Liver (tissue), 9 donors: Measurements from ENCODE around the gene M1AP. TPM values are rescaled to one million over a fixed set of nuclear protein-coding genes. Genes with fewer than 3 reads are reported as not detected.

Source experiments
- DNase-seq: peaks from one replicate; pipeline ENCODE4 v3.0.0-alpha.2; 2017; ENCODE audit warnings: low spot score
- H3K27ac ChIP-seq, 2 donors: one replicate each; pipeline ENCODE4 v1.7.0; 2013; ENCODE audit warnings: inconsistent platforms in 2 of 2, low read length in 2 of 2, control low read depth in 1 of 2, low read depth in 1 of 2, mild to moderate bottlenecking in 1 of 2
- H3K27me3 ChIP-seq, 4 donors: one replicate each; pipeline versions ENCODE4 v1.6.1 to v1.7.0; 2013; ENCODE audit warnings: low read length in 3 of 4, inconsistent platforms in 1 of 4, mild to moderate bottlenecking in 1 of 4, moderate library complexity in 1 of 4; ENCODE audit not compliant: control insufficient read depth in 4 of 4, insufficient read depth in 4 of 4
- H3K36me3 ChIP-seq, 4 donors: one replicate each; pipeline versions ENCODE4 v1.6.1 to v1.7.0; 2013; ENCODE audit warnings: low read length in 3 of 4, mild to moderate bottlenecking in 3 of 4, low read depth in 1 of 4, moderate library complexity in 1 of 4; ENCODE audit not compliant: control insufficient read depth in 4 of 4, insufficient read depth in 3 of 4
- H3K4me1 ChIP-seq, 4 donors: one replicate each; pipeline versions ENCODE4 v1.6.1 to v1.7.0; 2013; ENCODE audit warnings: low read length in 3 of 4, mild to moderate bottlenecking in 3 of 4, moderate library complexity in 1 of 4; ENCODE audit not compliant: control insufficient read depth in 4 of 4, insufficient read depth in 4 of 4
- H3K4me3 ChIP-seq, 3 donors: one replicate each; pipeline versions ENCODE4 v1.6.1 to v1.7.0; 2013; ENCODE audit warnings: low read length in 3 of 3, control low read depth in 1 of 3, low read depth in 1 of 3, mild to moderate bottlenecking in 1 of 3
- H3K9ac ChIP-seq, 2 donors: one replicate each; pipeline ENCODE4 v1.7.0; 2013; ENCODE audit warnings: low read length in 2 of 2, mild to moderate bottlenecking in 2 of 2, moderate library complexity in 2 of 2, control low read depth in 1 of 2, low read depth in 1 of 2
- H3K9me3 ChIP-seq, 4 donors: one replicate each; pipeline versions ENCODE4 v1.6.1 to v1.7.0; 2013; ENCODE audit warnings: low read length in 3 of 4; ENCODE audit not compliant: control insufficient read depth in 4 of 4
- CTCF ChIP-seq: fragments of 150-350 bp; IDR thresholded peaks from 2 replicates; pipeline ENCODE4 v1.5.1; 2017; ENCODE audit warnings: improper control_type of control experiment, low read depth, low read length; ENCODE audit not compliant: missing input control
- EGR1 ChIP-seq, 2 donors: IDR thresholded peaks; 2 replicates each; pipeline ENCODE4 v1.6.1; 2016 to 2018; ENCODE audit warnings: antibody characterized with exemption in 2 of 2, low read depth in 2 of 2
- HNF4A ChIP-seq, 2 donors: conservative IDR thresholded peaks; 2 replicates each; pipeline ENCODE4 v1.6.1; 2016; ENCODE audit warnings: antibody characterized with exemption in 2 of 2, mild to moderate bottlenecking in 2 of 2
- JUND ChIP-seq, 2 donors: IDR thresholded peaks; 2 replicates each; pipeline ENCODE4 v1.6.1; 2016; ENCODE audit warnings: antibody characterized with exemption in 2 of 2
- RAD21 ChIP-seq, 2 donors: IDR thresholded peaks; 2 replicates each; pipeline ENCODE4 v1.6.1; 2016; ENCODE audit warnings: antibody characterized with exemption in 2 of 2, mild to moderate bottlenecking in 2 of 2
- RXRA ChIP-seq, 2 donors: IDR thresholded peaks; 2 replicates each; pipeline ENCODE4 v1.6.1; 2017 to 2018; ENCODE audit warnings: antibody characterized with exemption in 2 of 2, mild to moderate bottlenecking in 1 of 2
- SP1 ChIP-seq: IDR thresholded peaks from 2 replicates; pipeline ENCODE4 v1.6.1; 2018; ENCODE audit warnings: antibody characterized with exemption, mild to moderate bottlenecking
- TAF1 ChIP-seq: conservative IDR thresholded peaks from 2 replicates; pipeline ENCODE4 v1.6.1; 2016; ENCODE audit warnings: antibody characterized with exemption, mild to moderate bottlenecking
- YY1 ChIP-seq: IDR thresholded peaks from 2 replicates; pipeline ENCODE4 v1.6.1; 2016; ENCODE audit warnings: antibody characterized with exemption, mild to moderate bottlenecking
- ZBTB33 ChIP-seq: IDR thresholded peaks from 2 replicates; pipeline ENCODE4 v1.6.1; 2016; ENCODE audit warnings: antibody characterized with exemption
- WGBS: extraction: QIAGEN DNeasy Blood & Tissue Kit; methylation state at CpG from one replicate; pipeline ENCODE4 v1.1.7; 2013; 5-methylcytosine and 5-hydroxymethylcytosine counted together
- polyA plus RNA-seq, 2 donors: library from polyadenylated mRNA; stranded (reverse) in 1 of 2; unstranded in 1 of 2; fragments of 200-250 nt in 1 of 2; fragments of >200 nt in 1 of 2; fragmentation: Nextera tagmentation in 1 of 2; extraction: Ambion mirVana in 1 of 2; gene quantifications; one replicate each; pipeline versions ENCODE4 v1.2.1 to v1.2.3, GENCODE V29; 2013 to 2015
- total RNA-seq, 2 donors: library from RNA; depleted of rRNA; stranded (reverse); fragments of >200 nt; gene quantifications; one replicate each; pipeline ENCODE4 v1.2.3, GENCODE V29; 2014
- TF ChIP-seq, protein P1 (sequence below): IDR thresholded peaks from 2 replicates; pipeline ENCODE4 v1.6.1; 2016; ENCODE audit warnings: antibody characterized with exemption
- donor health status: healthy.
- donor health status: healthy.
- donor health status: healthy.
- donor health status: healthy.
- donor health status: healthy.

M1AP gene
- total and polyA plus RNA-seq, 4 donors = under 0.01 to 0.38 (median 0.08) TPM

- Histone ChIP-seq H3K4me1 (peaks cover 5 to 15% (median 9%) of the 10 kb centered on the region in 4 donors), H3K27ac (no peak overlapping the region), H3K4me3 (no peak overlapping the region), H3K9ac (no peak overlapping the region), H3K36me3 (no peaks in the 10 kb centered on the region), H3K27me3 (no peaks in the 10 kb centered on the region), H3K9me3 (no peaks in the 10 kb centered on the region)
- WGBS = 82% methylated on average over 3 of the region's 3 CpGs
- DNase-seq = no peak
- TF ChIP-seq RAD21 (IDR thresholded peaks at IDR 0.05) (peak; percentile 24 to 47), RXRA (IDR thresholded peaks at IDR 0.05) (no peak), ZBTB33 (no peak), CTCF (peak; percentile 8), HNF4A (conservative IDR thresholded peaks at IDR 0.05) (no peak)
These were observed 103.5 kb downstream of the M1AP start for GRCh38 chr2:74544634-74545033.

DNA sequence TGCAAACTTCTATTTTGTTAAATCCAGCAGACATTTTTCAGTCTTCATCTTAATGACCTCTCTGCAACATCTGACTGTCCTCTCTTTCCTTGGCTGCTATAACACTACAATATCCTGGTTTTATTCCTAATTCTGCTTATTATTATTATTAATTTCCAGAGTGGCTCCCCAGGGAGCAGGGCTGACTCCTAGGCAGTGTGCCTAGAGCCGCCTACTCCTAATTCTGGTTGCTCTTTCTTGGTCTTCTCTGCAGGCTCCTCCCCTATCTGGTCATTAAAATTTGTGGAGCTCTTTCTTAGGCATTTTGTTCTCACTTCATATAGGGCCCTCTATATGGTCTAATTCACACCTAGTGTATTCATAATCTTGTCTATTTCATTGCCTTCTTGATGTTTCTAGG, 105.2 kb downstream of the M1AP start:
- no peak for DNase-seq
- H3K4me3 ChIP-seq = no peak overlapping the region
- no peak overlapping the region for H3K9ac ChIP-seq
- no peaks in the 10 kb centered on the region for H3K9me3 ChIP-seq
- TF ChIP-seq EGR1 (IDR thresholded peaks at IDR 0.05; ENCODE audit: low read depth in 2 of 2) (no peak), JUND (IDR thresholded peaks at IDR 0.05) (no peak), YY1 (no peak), ZBTB33 (no peak), CTCF (no peak), SP1 (no peak), RAD21 (IDR thresholded peaks at IDR 0.05) (no peak), TAF1 (no peak)
- TF ChIP-seq, protein P1, sequence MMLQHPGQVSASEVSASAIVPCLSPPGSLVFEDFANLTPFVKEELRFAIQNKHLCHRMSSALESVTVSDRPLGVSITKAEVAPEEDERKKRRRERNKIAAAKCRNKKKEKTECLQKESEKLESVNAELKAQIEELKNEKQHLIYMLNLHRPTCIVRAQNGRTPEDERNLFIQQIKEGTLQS = no peak
- H3K4me1 ChIP-seq = peaks cover 0 to under 1% (median 0%) of the 10 kb centered on the region in 4 donors
- no peak overlapping the region for H3K27ac ChIP-seq
- no peaks in the 10 kb centered on the region for H3K27me3 ChIP-seq
- no peaks in the 10 kb centered on the region for H3K36me3 ChIP-seq
- 96% methylated on average over 1 of the region's 1 CpG for WGBS
